Measurements from ENCODE around the gene CCR2.
"Not testable (repeated sequence)": the region's sequence is repeated elsewhere in the genome, so short reads cannot be mapped to it uniquely, and the experiment has no call there.

Gene CCR2

DNA sequence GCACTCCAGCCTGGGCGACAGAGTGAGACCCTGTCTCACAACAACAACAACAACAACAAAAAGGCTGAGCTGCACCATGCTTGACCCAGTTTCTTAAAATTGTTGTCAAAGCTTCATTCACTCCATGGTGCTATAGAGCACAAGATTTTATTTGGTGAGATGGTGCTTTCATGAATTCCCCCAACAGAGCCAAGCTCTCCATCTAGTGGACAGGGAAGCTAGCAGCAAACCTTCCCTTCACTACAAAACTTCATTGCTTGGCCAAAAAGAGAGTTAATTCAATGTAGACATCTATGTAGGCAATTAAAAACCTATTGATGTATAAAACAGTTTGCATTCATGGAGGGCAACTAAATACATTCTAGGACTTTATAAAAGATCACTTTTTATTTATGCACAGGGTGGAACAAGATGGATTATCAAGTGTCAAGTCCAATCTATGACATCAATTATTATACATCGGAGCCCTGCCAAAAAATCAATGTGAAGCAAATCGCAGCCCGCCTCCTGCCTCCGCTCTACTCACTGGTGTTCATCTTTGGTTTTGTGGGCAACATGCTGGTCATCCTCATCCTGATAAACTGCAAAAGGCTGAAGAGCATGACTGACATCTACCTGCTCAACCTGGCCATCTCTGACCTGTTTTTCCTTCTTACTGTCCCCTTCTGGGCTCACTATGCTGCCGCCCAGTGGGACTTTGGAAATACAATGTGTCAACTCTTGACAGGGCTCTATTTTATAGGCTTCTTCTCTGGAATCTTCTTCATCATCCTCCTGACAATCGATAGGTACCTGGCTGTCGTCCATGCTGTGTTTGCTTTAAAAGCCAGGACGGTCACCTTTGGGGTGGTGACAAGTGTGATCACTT lies 18.8 kb downstream of the CCR2 start:
- H3K4me3 ChIP-seq (ENCODE audit: low read length): no peak overlapping the region
- H3K27me3 ChIP-seq (ENCODE audit: insufficient read depth, low read length): peaks cover 6% of the 10 kb centered on the region
- no peaks in the 10 kb centered on the region for H3K9me3 ChIP-seq (ENCODE audit: low read length)

DNA sequence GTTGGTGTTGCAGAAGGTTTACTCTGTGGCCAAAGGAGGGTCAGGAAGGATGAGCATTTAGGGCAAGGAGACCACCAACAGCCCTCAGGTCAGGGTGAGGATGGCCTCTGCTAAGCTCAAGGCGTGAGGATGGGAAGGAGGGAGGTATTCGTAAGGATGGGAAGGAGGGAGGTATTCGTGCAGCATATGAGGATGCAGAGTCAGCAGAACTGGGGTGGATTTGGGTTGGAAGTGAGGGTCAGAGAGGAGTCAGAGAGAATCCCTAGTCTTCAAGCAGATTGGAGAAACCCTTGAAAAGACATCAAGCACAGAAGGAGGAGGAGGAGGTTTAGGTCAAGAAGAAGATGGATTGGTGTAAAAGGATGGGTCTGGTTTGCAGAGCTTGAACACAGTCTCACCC lies 20.8 kb downstream of the CCR2 start:
- H3K4me3 ChIP-seq (ENCODE audit: low read length): no peak overlapping the region
- no peak overlapping the region for H2AFZ ChIP-seq (ENCODE audit: low read depth, low read length)
- peaks cover 3% of the 10 kb centered on the region for H3K27me3 ChIP-seq (ENCODE audit: insufficient read depth, low read length)
- no peaks in the 10 kb centered on the region for H3K4me1 ChIP-seq (ENCODE audit: insufficient read depth, low read length)
- no peaks in the 10 kb centered on the region for H3K9me3 ChIP-seq (ENCODE audit: low read length)
- no peaks in the 10 kb centered on the region for H3K36me3 ChIP-seq (ENCODE audit: insufficient read depth, low read length)

More for the DNA sequence above, 18.8 kb downstream of the CCR2 start:
- Histone ChIP-seq H2AFZ (ENCODE audit: low read depth, low read length) (no peak overlapping the region), H3K36me3 (ENCODE audit: insufficient read depth, low read length) (no peaks in the 10 kb centered on the region), H3K4me1 (ENCODE audit: insufficient read depth, low read length) (no peaks in the 10 kb centered on the region)

DNA sequence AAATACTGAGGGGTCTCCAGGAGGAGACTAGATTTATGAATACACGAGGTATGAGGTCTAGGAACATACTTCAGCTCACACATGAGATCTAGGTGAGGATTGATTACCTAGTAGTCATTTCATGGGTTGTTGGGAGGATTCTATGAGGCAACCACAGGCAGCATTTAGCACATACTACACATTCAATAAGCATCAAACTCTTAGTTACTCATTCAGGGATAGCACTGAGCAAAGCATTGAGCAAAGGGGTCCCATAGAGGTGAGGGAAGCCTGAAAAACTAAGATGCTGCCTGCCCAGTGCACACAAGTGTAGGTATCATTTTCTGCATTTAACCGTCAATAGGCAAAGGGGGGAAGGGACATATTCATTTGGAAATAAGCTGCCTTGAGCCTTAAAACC lies 21.3 kb downstream of the CCR2 start:
- no peak overlapping the region for H3K4me3 ChIP-seq (ENCODE audit: low read length)
- H3K4me1 ChIP-seq (ENCODE audit: insufficient read depth, low read length): no peaks in the 10 kb centered on the region
- no peak overlapping the region for H2AFZ ChIP-seq (ENCODE audit: low read depth, low read length)
- H3K36me3 ChIP-seq (ENCODE audit: insufficient read depth, low read length): no peaks in the 10 kb centered on the region
- no peaks in the 10 kb centered on the region for H3K9me3 ChIP-seq (ENCODE audit: low read length)
- H3K27me3 ChIP-seq (ENCODE audit: insufficient read depth, low read length): peaks cover 3% of the 10 kb centered on the region

DNA sequence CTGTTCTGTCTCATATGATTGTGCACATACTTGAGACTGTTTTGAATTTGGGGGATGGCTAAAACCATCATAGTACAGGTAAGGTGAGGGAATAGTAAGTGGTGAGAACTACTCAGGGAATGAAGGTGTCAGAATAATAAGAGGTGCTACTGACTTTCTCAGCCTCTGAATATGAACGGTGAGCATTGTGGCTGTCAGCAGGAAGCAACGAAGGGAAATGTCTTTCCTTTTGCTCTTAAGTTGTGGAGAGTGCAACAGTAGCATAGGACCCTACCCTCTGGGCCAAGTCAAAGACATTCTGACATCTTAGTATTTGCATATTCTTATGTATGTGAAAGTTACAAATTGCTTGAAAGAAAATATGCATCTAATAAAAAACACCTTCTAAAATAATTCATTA lies 21.9 kb downstream of the CCR2 start:
- H3K4me3 ChIP-seq (ENCODE audit: low read length): no peak overlapping the region
- no peaks in the 10 kb centered on the region for H3K36me3 ChIP-seq (ENCODE audit: insufficient read depth, low read length)
- no peaks in the 10 kb centered on the region for H3K9me3 ChIP-seq (ENCODE audit: low read length)
- H3K27me3 ChIP-seq (ENCODE audit: insufficient read depth, low read length): peaks cover 3% of the 10 kb centered on the region
- H3K4me1 ChIP-seq (ENCODE audit: insufficient read depth, low read length): no peaks in the 10 kb centered on the region
- no peak overlapping the region for H2AFZ ChIP-seq (ENCODE audit: low read depth, low read length)

DNA sequence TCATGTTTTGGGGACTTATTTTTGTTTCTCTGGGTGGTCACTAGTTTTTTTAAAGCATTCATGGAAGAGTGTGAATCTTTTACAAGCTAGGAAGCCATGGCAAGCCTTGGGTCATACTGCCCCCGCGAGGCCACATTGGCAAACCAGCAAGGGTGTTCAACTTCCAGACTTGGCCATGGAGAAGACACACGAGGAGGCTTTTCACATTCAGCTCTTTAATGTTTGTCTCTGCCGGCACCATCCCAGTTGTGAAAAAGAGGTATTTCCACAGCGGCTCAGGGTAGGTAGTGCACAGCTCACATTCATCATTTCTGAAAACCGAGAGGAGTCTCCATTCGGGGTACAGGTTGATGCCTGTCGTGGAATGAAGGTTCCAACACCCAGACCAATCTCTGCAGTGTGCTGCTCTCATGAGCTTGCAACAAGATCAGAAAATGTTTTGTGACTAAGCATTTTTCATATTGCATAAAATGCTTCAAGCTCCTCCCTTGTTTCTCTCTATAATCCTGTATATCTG lies 24.6 kb downstream of the CCR2 start:
- peaks cover 3% of the 10 kb centered on the region for H3K27me3 ChIP-seq (ENCODE audit: insufficient read depth, low read length)
- H2AFZ ChIP-seq (ENCODE audit: low read depth, low read length): no peak overlapping the region
- no peaks in the 10 kb centered on the region for H3K36me3 ChIP-seq (ENCODE audit: insufficient read depth, low read length)
- no peaks in the 10 kb centered on the region for H3K9me3 ChIP-seq (ENCODE audit: low read length)
- no peaks in the 10 kb centered on the region for H3K4me1 ChIP-seq (ENCODE audit: insufficient read depth, low read length)
- no peak overlapping the region for H3K4me3 ChIP-seq (ENCODE audit: low read length)

DNA sequence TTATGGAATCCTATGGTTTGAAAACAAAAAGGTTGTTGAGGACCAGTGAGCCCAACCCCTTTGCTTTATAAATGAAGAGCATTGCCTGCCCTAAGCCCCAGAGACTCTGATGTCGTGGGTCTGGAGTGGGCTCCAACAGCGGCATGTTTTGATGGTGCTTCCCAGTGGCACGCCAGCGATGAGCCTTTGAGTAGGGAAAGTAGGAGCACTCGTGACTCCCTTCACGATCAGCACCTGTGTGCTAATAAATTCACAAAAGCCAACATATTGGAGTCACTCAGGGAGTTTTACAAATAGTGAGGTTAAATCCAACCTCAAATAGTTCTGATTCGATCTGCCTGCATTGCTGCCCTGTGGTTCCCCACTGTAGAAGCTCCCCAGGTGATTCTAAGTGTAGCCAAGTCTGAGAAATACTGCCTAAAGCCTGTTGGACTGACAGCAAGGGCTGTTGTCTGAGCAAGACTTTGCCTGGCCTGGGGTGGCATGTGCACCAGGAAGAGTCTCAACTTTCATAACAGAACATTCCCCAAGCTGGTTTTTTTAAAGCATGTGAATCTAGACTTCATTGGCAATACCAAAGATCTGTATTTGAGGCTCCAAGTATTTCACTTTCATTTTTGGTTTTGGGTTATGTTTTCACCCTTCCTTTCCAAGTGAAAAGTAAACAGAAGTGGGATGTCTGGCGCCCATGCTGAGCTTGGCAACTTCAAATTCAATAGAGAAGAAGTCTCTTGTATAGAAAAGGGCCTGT lies 26.7 kb downstream of the CCR2 start:
- Histone ChIP-seq H3K27me3 (ENCODE audit: insufficient read depth, low read length) (peaks cover 2% of the 10 kb centered on the region), H3K4me3 (ENCODE audit: low read length) (no peak overlapping the region), H2AFZ (ENCODE audit: low read depth, low read length) (no peak overlapping the region), H3K4me1 (ENCODE audit: insufficient read depth, low read length) (no peaks in the 10 kb centered on the region), H3K9me3 (ENCODE audit: low read length) (no peaks in the 10 kb centered on the region), H3K36me3 (ENCODE audit: insufficient read depth, low read length) (no peaks in the 10 kb centered on the region)

DNA sequence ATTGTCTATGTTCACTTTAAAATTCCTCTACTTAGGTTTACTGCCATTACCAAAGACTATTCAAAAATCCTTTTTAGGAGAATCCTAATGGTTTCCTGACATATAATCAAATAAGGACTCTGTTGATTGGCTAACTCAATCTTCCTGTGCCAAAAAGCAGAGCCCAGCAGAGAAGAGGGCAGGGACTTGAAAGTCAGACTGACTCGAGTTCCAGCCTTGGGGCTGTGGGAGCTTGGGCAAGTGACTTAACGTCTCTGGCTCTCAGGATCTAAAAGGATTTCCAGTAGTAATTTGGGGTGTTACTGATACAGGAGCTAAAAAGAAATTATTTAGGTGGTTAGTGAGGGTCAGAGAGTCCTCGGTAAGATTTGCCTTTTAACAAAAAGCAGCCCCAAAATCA lies 27.7 kb downstream of the CCR2 start:
- H3K27me3 ChIP-seq (ENCODE audit: insufficient read depth, low read length): peaks cover 2% of the 10 kb centered on the region
- H3K9me3 ChIP-seq (ENCODE audit: low read length): no peaks in the 10 kb centered on the region
- H3K4me1 ChIP-seq (ENCODE audit: insufficient read depth, low read length): no peaks in the 10 kb centered on the region
- no peak overlapping the region for H3K4me3 ChIP-seq (ENCODE audit: low read length)
- no peak overlapping the region for H2AFZ ChIP-seq (ENCODE audit: low read depth, low read length)
- H3K36me3 ChIP-seq (ENCODE audit: insufficient read depth, low read length): no peaks in the 10 kb centered on the region

DNA sequence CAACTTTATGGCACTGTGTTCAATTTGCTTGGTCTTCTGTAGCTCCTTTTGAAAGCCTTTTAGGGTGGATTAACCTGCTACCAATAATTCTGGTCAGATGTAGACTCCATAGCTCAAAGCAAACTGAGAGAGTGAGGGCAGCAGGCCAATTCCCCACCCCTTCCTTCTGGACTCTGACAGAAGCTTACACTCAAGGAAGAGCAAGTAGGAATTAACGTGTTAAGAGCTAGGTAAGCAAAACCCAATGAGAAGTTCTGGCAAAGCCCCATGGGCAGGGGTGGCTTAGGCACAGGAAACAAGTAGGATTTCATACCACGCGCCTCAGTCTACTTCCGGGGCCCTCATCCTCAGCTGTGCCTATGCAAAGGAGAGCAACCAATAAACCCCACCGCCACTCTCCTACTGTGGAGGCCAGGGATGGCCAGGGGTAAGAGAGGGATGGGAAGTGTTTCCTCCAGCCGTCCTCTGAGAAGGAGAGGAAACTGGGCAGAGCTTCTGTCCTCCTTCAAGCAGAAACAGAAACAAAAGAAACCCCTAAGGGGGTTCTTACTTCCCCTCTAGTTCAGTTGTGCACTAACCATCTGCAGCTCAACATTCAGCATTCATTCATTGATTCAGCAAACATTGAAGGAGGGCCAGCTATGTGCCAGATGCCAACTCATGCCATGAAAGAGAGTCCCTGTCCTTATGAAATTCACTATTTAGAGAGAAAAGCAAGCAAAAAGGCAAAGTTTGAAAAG lies 29.5 kb downstream of the CCR2 start:
- Histone ChIP-seq H3K36me3 (ENCODE audit: insufficient read depth, low read length) (no peaks in the 10 kb centered on the region), H3K4me3 (ENCODE audit: low read length) (no peak overlapping the region), H3K4me1 (ENCODE audit: insufficient read depth, low read length) (no peaks in the 10 kb centered on the region), H3K9me3 (ENCODE audit: low read length) (no peaks in the 10 kb centered on the region), H2AFZ (ENCODE audit: low read depth, low read length) (no peak overlapping the region), H3K27me3 (ENCODE audit: insufficient read depth, low read length) (peaks cover 4% of the 10 kb centered on the region)

DNA sequence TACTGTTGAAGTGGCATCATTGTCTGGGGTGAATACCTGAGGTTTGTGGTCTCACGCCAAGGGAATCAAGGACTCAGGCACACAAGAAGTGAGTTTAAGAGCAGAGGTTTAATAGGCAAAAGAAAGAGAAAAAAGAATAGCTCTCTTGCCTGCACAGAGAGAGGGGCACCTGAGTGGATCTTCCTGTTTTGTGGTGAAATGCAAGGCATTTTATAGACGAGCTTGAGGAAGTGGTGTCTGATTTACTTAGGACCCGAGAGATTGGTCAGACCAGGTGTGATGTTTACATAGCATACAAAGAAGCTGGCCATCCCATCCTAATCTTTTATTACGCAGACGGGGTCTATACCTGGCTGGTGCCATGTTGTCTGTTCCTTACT lies 30.0 kb downstream of the CCR2 start:
- Histone ChIP-seq H3K4me1 (ENCODE audit: insufficient read depth, low read length) (no peaks in the 10 kb centered on the region), H3K36me3 (ENCODE audit: insufficient read depth, low read length) (no peaks in the 10 kb centered on the region), H3K27me3 (ENCODE audit: insufficient read depth, low read length) (peaks cover 4% of the 10 kb centered on the region)

DNA sequence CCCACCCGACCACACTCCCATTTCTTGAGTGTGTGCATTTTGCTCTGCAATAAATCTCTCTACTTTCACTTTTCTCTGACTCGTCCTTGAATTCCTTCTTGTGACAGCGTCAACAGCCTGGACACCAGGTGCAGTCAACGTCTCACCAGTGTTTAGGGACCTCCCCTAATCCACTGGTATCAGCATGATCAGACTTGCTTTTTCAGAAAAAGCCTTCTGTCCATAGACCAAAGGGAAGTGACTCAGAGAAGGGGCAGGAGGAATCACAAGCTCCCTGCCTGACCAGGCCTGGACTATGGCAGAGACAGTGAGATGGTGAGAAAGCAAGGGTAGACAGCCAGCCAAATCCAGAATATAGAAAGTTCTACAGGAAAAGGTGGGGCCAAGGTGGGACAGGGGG lies 32.3 kb downstream of the CCR2 start:
- H3K4me1 ChIP-seq (ENCODE audit: insufficient read depth, low read length): no peaks in the 10 kb centered on the region
- no peak overlapping the region for H2AFZ ChIP-seq (ENCODE audit: low read depth, low read length)
- no peaks in the 10 kb centered on the region for H3K9me3 ChIP-seq (ENCODE audit: low read length)
- H3K27me3 ChIP-seq (ENCODE audit: insufficient read depth, low read length): peaks cover 4% of the 10 kb centered on the region
- H3K4me3 ChIP-seq (ENCODE audit: low read length): no peak overlapping the region
- no peaks in the 10 kb centered on the region for H3K36me3 ChIP-seq (ENCODE audit: insufficient read depth, low read length)

More for the DNA sequence above, 30.0 kb downstream of the CCR2 start:
- no peak overlapping the region for H3K4me3 ChIP-seq (ENCODE audit: low read length)
- no peaks in the 10 kb centered on the region for H3K9me3 ChIP-seq (ENCODE audit: low read length)
- no peak overlapping the region for H2AFZ ChIP-seq (ENCODE audit: low read depth, low read length)

DNA sequence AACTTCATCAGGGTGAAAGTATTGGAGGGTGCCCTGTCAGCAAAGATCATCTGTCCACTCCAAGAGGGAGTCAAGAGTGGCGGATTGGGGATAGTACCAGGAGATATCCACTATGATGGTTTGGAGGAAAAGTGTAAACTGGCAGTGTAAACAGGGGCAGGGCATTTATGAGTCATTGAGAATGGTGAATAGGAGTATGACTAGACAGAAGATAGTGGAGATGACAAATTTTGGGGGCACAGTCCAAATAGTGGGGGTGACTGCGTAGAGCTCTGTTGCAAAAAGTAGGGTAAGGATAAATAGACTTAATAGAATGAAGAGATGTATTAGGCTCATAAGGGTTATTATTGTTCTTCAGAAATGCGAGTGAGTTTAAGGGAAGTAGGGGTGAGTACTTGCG lies 34.9 kb downstream of the CCR2 start:
- not testable (repeated sequence) for H3K36me3 ChIP-seq (ENCODE audit: insufficient read depth, low read length); H3K27me3 ChIP-seq (ENCODE audit: insufficient read depth, low read length); H3K4me1 ChIP-seq (ENCODE audit: insufficient read depth, low read length); H3K9me3 ChIP-seq (ENCODE audit: low read length); H2AFZ ChIP-seq (ENCODE audit: low read depth, low read length); H3K4me3 ChIP-seq (ENCODE audit: low read length)

DNA sequence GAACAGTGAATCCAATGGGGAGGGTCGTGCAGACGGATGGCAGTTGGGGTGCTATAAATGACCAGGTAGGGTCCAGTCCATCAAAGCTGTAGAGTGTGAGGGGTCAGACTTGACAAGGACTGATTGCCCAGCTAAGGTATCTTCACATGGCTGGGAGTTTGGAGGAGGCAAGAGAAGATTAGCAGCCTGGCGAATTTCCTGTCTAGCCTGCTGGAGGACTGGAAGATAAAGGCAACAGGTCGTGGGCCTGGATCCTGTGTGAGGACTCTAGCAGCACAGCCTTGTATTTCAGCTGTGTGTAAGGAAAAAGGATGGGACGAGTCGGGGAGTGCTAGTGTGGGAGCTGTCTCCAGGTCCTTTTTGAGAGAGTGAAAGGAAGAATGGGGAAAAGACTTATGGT lies 35.4 kb downstream of the CCR2 start:
- Histone ChIP-seq H3K36me3 (ENCODE audit: insufficient read depth, low read length) (no peaks in the 10 kb centered on the region), H3K27me3 (ENCODE audit: insufficient read depth, low read length) (peaks cover 4% of the 10 kb centered on the region), H3K4me3 (ENCODE audit: low read length) (no peak overlapping the region), H2AFZ (ENCODE audit: low read depth, low read length) (no peak overlapping the region), H3K9me3 (ENCODE audit: low read length) (no peaks in the 10 kb centered on the region), H3K4me1 (ENCODE audit: insufficient read depth, low read length) (no peaks in the 10 kb centered on the region)

DNA sequence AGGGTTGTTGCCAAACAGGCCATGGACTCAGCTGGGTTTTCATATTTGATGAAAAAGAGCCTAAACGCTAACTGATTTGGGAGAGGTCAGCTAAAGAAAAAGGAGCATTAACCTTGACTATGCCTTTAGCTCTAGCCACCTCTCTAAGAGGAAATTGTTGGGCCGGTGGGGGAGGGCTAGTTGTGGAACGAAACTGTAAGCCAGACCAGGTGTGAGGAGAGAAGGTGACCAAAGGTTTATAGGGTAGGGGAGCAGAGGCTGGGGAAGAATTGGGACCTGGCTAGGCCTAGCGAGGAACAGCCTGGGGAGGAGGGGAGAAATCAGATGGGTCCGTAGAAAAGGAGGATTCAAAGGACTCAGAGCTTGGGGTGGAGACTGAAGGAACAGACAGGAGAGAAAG lies 37.6 kb downstream of the CCR2 start:
- not testable (repeated sequence) for H3K4me1 ChIP-seq (ENCODE audit: insufficient read depth, low read length); H3K36me3 ChIP-seq (ENCODE audit: insufficient read depth, low read length); H2AFZ ChIP-seq (ENCODE audit: low read depth, low read length); H3K4me3 ChIP-seq (ENCODE audit: low read length); H3K27me3 ChIP-seq (ENCODE audit: insufficient read depth, low read length); H3K9me3 ChIP-seq (ENCODE audit: low read length)
